ENCODE data around the gene XRN1. TPM values are rescaled to one million over a fixed set of nuclear protein-coding genes. Genes with fewer than 3 reads are reported as not detected.

XRN1 gene
- total and polyA plus RNA-seq, 9 donors = 7.6 to 49.9 (median 42.4) TPM

- TF ChIP-seq, protein P1, sequence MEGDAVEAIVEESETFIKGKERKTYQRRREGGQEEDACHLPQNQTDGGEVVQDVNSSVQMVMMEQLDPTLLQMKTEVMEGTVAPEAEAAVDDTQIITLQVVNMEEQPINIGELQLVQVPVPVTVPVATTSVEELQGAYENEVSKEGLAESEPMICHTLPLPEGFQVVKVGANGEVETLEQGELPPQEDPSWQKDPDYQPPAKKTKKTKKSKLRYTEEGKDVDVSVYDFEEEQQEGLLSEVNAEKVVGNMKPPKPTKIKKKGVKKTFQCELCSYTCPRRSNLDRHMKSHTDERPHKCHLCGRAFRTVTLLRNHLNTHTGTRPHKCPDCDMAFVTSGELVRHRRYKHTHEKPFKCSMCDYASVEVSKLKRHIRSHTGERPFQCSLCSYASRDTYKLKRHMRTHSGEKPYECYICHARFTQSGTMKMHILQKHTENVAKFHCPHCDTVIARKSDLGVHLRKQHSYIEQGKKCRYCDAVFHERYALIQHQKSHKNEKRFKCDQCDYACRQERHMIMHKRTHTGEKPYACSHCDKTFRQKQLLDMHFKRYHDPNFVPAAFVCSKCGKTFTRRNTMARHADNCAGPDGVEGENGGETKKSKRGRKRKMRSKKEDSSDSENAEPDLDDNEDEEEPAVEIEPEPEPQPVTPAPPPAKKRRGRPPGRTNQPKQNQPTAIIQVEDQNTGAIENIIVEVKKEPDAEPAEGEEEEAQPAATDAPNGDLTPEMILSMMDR (IDR thresholded peaks at IDR 0.05) = no peak
- TF ChIP-seq POLR2A (IDR thresholded peaks at IDR 0.05) (no peak), EP300 (IDR thresholded peaks at IDR 0.05) (no peak)
- 79 to 91% (median 87%) methylated on average over 2 of the region's 2 CpGs for WGBS, 3 donors
- no peak for DNase-seq
- Histone ChIP-seq H3K4me3 (no peak overlapping the region), H3K27ac (no peak overlapping the region), H3K27me3 (no peaks in the 10 kb centered on the region), H3K4me1 (ENCODE audit: insufficient read depth) (no peaks in the 10 kb centered on the region), H3K9me3 (no peaks in the 10 kb centered on the region), H3K36me3 (no peaks in the 10 kb centered on the region)
- intact Hi-C loops (cut with DNase I) = no loop called here
These were observed 184.7 kb downstream of the XRN1 start for GRCh38 chr3:142263112-142263511.

DNA sequence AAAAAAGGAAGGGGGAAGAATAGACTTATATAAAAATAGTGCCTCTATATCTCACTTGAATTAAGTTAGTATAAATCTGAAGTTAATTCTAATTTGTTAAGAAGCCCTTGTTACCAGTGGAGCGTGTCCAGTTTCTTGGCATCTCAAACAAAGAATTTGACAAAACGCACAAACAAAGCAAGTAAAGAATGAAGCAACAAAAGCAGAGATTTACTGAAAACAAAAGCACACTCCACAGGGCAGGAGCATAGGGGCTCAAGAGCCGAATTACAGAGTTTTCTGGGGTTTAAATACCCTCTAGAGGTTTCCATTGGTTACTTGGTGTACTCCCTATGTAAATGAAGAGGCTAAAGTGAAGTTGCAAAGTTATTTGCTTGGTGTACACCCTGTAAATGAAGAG, 188.5 kb downstream of the XRN1 start:
- no peak overlapping the region for H3K4me3 ChIP-seq
- TF ChIP-seq EP300 (IDR thresholded peaks at IDR 0.05) = no peak
- TF ChIP-seq, protein P1 (IDR thresholded peaks at IDR 0.05) = no peak
- TF ChIP-seq POLR2A (IDR thresholded peaks at IDR 0.05) = no peak
- H3K27ac ChIP-seq = no peak overlapping the region
- no peaks in the 10 kb centered on the region for H3K4me1 ChIP-seq (ENCODE audit: insufficient read depth)
- no peaks in the 10 kb centered on the region for H3K36me3 ChIP-seq
- no peak for DNase-seq
- H3K27me3 ChIP-seq = no peaks in the 10 kb centered on the region
- H3K9me3 ChIP-seq = no peaks in the 10 kb centered on the region
- WGBS, 3 donors = 33 to 47% (median 41%) methylated on average over 3 of the region's 3 CpGs
- intact Hi-C loops (cut with DNase I) = no loop called here

DNA sequence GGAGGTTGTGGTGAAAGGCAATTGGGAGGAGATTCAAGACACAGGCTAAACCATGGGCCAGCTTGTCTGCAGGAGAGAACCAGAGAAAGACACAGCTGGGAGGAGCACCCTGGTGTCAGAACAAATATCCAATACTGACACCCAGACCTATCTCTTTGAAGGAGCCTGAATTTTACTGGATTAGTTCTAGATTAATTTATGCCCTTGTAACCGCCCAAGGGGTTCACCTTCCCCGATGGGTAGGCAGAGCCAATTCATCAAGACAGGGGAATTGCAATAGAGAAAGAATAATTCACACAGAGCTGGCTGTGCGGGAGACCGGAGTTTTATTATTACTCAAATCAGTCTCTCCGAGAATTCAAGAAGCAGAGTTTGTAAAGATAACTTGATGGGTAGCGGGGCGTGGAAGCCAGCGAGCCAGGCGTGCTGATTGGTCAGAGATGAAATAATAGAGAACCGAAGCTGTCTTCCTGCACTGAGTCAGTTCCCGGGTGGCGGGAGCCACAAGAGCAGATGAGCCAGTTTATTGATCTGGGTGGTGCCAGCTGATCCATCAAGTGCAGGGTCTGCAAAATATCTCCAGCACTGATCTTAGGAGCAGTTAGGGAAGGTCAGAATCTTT, 191.0 kb downstream of the XRN1 start:
- Histone ChIP-seq H3K9me3 (peaks cover 0 to 5% of the 10 kb centered on the region in 2 donors), H3K4me1 (ENCODE audit: insufficient read depth) (no peaks in the 10 kb centered on the region), H3K4me3 (no peak overlapping the region), H3K27ac (no peak overlapping the region), H3K27me3 (no peaks in the 10 kb centered on the region), H3K36me3 (no peaks in the 10 kb centered on the region)
- TF ChIP-seq, protein P1 (IDR thresholded peaks at IDR 0.05) = no peak
- WGBS, 3 donors = 90 to 94% (median 92%) methylated on average over 12 of the region's 12 CpGs
- DNase-seq = no peak
- intact Hi-C loops (cut with DNase I) = no loop called here

Small RNAs within 50 kb of the gene (small RNA-seq; reads per million reads assigned to genes)
- gene RNU1-100P = not detected
- not detected for gene RNU6-1294P

Other genes with a start within 250 kb of the XRN1 start
- gene GK5, start 222.5 kb downstream of the XRN1 start, total RNA-seq = 10 to 100 TPM; 24.4 to 52.1 (median 33.3) TPM
- gene GK5, start 222.5 kb downstream of the XRN1 start, polyA plus RNA-seq = 10 to 100 TPM; 12.2 to 18.2 TPM
- gene ATR, start 130.7 kb upstream of the XRN1 start, total RNA-seq = 10 to 100 TPM; 13.6 to 23.4 (median 19.1) TPM
- 1 to 10 TPM; 6.0 to 9.5 TPM for gene ATR, start 130.7 kb upstream of the XRN1 start, polyA plus RNA-seq
- 1 to 10 TPM in 6 of 7 donors, under 1 TPM in 1; 0.61 to 6.9 (median 1.7) TPM for gene PLS1, start 148.4 kb upstream of the XRN1 start, total RNA-seq
- 1 to 10 TPM in 1 of 2 donors, under 1 TPM in 1; 0.94 to 6.4 TPM for gene PLS1, start 148.4 kb upstream of the XRN1 start, polyA plus RNA-seq